CD4-positive, alpha-beta T cell treated with Interleukin-15 for 4 hours (primary cell): ENCODE data around the gene PDP2.
A peak's percentile ranks its signal among the peaks of the same experiment; 100 is the strongest.
"Not testable (repeated sequence)": the region's sequence is repeated elsewhere in the genome, so short reads cannot be mapped to it uniquely, and the experiment has no call there.

ENCODE experiments used
- DNase-seq: peaks from one replicate; pipeline ENCODE4 v3.0.0-alpha.2; 2020; ENCODE audit warnings: low spot score

PDP2 gene

GRCh38 chr16:66886321-66886720 is 6.0 kb downstream of the PDP2 start:
- no peak for DNase-seq

DNA sequence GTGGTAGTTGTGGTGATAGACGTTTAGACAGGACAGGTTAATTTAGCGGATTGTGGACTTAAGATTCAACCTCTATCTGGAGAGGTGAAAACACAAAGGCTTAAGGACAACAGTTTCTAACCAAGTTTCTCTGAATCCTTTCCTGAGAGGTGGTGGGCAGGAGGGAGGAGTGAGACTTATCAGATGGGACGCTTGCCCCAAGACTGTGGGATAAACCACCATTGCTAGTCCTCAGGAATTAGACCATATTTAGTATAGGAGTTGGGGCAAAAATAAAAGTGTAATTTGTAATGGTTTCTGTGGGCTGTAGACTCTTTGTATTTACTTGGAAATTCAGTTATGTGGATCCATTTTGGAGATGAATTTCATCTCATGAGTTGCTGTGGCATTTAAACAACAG is 6.6 kb downstream of the PDP2 start:
- no peak for DNase-seq

GRCh38 chr16:66888647-66889615 is 8.6 kb downstream of the PDP2 start:
- DNase-seq, result no peak

- no peak for DNase-seq
Observed at GRCh38 chr16:66889622-66890021, 9.3 kb downstream of the PDP2 start.

DNA sequence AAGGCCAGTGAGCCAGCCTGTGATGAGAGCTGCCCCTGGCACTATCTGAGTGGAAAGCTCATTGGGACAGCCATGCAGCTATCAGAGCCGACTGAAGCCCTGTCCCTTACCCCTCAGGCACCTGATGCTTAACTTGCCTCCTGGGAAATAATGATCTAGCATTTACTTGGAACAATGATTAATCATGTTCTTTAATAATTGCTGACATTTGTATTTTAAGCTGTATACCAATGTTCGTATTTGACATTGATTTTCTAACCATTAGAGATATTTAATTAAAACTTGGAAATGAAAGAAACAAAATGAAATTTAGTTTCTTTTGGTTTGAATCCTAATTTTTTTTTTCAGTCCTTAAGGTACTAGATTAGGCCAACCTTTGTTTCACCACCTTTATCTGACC is 10.5 kb downstream of the PDP2 start:
- no peak for DNase-seq

DNA sequence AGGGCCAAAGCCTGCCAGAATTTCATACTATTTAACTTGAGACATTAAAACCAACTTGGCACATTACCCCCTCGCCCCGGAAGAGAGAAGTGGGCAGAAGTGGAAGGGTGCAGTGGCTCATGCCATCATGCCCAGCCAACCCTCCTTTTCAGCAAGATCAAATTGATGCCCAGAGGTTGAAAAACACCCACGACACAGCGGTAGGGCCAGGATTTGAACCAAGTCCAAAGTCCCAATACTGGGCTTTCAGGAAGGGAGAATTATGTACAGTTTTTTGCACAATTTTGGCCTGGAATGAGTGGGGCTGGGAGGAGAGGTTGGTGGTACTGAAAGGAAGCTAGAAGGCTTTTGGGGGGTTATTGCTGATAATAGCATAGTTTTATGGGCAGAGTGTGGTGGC is 11.0 kb downstream of the PDP2 start:
- DNase-seq, result no peak

DNA sequence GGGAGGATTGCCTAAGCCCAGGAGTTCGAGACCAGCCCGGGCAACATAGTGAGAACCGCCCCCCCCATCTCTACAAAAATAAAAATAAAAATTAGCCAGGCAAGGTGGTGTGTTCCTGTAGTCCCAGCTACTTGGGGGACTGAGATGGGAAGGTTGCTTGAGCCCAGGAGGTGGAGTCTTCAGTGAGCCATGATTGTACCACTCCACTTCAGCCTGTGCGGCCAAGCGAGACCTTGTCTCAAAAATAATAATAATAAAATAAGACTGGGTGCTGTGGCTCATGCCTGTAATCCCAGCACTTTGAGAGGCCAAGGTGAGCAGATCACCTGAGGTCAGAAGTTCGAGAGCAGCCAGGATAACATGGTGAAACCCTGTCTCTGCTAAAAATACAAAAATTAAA is 11.5 kb downstream of the PDP2 start:
- no peak for DNase-seq

DNA sequence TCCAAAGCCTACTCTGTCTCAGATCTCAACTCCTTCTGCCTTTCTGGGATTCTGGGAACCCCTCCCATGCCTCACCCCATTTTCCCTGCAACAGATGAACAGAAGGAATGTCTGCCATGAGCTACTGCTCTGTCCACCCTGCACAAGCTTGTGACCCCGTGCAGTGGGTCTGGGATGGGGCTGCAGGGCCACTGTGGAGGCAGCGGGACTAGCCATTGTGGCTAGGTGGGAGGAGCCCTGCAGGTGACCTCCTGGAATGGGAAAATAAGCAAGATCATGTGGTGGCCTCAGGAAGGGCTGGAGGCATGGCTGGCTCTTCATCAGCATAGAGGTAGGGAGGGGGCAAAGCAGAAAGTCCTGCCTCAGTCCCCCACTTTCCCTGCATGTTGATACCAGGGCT is 13.7 kb downstream of the PDP2 start:
- DNase-seq, result no peak

DNA sequence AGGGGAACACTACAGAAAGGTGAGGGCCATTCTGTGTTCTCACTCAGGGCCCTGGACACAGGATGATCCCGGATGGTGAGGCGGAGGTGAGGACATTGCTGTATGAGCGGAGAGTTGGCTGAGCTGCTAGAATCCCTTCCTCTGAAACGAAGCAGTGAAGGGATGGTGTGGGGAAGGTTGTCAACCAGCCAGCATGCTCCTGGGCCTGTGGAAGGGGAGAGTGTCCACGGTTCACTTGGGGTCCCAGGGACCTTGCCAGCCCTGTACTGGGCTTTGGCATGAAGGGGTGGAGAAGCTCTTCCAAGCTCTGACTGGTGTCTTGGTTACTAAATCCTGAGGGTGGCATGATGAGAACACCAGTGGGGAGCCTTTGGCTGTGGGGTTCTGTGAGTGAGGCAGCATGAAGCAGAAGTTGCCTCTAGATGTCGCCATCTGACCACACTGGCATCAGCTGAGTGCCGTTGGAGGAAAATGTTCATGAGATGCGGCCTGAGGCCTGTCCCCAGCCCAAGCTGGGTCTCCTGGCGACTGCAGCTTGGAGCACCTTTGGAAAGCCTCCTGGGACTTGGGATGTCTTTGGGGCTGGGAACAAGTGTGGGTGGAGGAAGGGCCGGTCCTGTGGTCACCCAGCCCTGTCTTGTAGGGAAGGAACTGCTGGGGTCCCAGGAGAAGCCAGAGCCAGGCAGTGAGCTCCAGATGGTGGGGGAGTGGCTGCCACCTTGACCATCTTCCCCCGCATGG is 14.8 kb downstream of the PDP2 start:
- DNase-seq, result peak; percentile 60

DNA sequence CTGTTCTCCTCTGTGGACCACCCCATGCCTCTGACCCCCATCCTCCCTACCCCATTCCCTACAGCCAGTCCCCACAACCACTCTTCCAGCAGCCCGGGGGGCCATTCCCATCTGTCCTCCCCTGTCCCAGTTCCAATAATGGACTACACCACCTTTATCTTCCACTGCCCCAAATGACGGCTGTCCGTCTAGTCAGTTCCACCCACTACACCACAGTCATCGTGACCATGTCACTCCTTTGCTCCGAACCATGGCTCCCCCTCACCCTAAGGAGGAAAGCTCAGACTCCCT is 15.3 kb downstream of the PDP2 start:
- no peak for DNase-seq

DNA sequence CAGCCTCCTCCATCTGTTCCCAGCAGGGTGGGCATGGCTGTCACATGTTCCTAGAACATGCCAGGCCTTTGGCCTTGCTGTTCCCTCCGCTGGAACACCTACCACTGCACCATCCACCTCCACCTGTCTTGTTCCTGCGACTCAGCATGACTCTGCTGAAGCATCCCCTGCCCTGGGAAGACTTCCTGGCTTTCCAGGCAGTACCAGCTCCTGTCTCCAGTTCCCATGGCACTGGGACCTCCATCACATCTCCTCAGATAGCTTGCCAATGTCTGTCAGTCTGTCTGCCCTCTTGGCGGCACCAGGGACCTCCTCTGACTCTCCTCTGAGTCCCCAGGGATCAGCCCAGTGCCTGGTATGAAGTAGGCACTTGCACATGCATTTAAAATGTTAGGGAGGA is 15.7 kb downstream of the PDP2 start:
- no peak for DNase-seq

DNA sequence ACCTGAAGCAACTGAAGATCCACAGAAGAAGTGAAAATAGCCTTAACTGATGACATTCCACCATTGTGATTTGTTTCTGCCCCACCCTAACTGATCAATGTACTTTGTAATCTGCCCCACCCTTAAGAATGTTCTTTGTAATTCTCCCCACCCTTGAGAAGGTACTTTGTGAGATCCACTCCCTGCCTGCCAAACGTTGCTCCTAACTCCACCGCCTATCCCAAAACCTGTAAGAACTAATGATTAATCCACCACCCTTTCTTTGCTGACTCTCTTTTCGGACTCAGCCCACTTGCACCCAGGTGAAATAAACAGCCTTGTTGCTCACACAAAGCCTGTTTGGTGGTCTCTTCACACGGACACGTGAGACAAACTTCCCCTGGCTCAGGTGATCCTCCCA is 16.4 kb downstream of the PDP2 start:
- DNase-seq, result not testable (repeated sequence)

GRCh38 chr16:66898207-66898606 is 17.9 kb downstream of the PDP2 start:
- no peak for DNase-seq

DNA sequence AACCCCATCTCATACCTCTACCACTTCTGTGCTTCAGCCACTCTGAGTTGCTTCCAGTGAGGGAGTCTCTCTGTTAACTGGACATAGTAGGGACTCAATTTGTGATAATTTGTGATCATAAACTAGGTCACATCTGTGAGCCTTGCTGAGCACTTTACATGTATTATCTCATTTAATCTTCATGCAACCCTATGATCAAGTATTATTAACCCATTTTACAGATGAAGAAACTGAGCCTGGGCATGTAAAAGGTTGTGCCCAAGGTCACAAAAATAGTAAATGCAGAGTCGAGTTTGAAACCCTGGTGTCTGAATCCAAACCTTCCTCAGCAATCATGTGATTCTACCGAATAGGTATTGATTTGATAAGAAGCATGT is 18.6 kb downstream of the PDP2 start:
- DNase-seq, result no peak

DNA sequence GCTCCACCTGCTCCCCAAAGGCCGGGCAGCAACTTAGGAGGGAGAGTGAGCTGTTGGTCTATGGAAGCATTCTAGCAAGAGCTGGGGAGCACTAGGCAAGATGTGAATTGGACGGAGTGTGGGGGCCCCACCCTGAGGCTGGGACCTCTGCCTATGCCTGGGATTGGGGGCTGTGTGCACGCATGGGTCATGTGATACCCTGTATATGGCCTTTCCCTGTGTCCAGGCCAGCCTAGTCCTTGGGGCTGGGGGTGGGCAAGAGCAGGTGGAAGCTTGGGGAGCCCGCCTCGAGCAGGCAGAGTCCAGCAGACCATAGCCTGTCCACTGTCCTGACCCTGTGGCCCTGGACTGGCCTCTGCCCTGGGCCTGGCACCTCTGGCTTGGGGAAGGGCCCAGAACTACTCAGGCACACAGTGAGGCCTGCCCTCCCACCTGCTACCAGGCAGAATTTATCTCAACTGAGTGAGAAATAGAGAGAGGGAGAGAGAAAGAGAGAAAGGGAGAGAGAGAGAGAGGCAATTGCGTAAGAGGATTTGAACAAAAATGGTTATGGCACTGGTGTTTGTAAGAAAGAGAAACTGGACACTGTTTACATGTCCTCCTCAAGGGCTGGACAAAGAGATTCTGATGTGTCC is 19.1 kb downstream of the PDP2 start:
- no peak for DNase-seq

DNA sequence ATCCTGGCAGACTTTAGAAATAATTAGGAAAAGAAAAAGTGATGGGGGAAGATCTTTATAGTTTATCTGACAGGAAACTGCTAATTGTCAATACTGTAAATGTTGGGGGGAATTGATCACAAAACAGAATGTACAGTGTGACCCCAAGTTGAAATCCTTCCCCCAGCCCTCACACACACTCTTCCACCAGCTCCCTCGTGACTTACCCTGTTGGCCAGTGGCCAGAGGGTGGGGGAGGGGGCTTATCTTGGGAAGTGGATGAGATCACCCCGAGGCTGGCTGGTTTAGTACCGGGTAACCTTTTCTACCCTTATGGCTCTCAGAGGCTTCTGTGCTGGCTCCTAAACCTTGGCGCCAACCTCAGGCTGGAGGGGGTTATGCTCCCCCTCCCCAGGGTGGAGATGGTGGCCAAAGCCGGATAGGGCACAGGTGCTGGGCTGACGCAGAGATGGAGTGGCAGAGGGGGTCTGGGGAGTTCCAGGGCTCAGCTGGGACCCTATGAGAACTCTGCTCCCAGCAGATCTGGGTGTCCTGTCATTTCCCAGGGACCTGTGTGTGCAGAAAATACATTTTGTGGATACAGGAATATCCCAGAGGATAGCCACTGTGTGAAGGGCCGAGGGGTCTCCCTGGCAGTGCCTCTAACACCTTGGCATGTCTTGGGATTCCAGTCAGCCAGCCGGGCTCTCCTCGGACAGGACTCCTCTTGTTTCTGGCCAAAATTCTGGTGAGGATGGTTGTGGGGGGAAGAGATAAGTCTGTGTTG is 19.8 kb downstream of the PDP2 start:
- no peak for DNase-seq

- no peak for DNase-seq
Observed at GRCh38 chr16:66900721-66901441, 20.6 kb downstream of the PDP2 start.

DNA sequence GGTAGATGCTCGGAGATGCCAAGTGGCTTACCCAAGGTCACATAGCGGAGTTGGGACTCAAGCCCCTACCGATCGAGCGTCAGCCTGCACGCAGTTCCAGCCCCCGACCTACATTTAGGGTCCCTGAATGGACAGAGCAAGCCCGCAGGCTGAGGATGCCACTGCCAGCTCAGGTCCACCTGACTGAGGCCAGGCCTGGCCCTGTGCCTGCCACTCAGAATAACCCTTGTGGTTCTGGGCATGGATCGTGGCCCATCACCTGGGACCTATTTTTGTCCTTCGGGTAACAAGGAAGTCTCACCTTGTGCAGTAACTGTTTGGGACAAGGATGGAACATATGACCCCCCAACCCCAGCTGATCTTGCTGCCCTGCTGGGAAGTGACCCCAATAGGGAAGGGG is 21.3 kb downstream of the PDP2 start:
- no peak for DNase-seq

- no peak for DNase-seq
Observed at GRCh38 chr16:66902648-66903543, 22.6 kb downstream of the PDP2 start.

DNA sequence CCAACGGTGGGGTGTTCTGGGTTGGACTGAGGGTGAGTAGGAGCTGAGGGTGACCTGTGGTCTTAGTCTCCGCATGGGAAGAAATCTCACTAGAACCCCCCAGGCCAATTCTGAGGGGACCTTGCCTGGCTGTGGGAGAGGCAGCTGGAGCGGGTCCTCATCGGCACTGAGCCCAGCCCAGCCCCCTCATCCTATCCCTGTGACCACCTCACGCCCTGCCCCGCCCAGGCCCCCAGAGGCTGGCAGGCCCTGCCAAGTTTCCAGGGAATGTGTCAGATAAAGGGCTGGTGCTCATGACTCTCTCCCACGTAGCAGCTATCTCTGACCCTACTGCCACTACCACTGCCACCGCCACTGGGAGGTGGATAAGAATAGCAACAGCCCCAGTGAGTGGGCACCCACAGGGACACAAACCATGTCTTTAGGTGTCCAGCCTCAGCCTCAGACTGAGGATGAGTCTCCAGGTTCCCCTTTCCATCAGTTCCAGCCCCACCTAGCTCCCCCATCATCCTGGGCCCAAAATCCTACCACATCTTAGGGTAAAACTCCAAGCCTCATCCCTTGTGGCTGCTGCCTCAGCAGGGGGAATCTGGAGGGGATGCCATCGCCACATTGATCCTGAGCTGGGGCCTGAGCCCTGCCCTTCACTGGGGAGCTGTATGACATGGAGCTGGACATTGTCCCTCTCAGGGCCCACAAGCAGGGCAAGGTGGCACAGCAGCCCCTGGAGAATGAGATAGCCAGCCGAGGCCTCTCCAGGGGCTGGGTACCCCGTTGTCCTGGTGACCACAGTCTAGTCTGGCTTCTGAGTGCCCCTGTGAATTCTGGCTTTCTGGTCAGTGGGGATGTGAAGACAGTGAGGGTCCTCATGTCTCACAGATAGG is 23.5 kb downstream of the PDP2 start:
- DNase-seq, result no peak
